Measurements from ENCODE around the gene KRTAP5-1. TPM values are rescaled to one million over a fixed set of nuclear protein-coding genes. Genes with fewer than 3 reads are reported as not detected.
A peak's percentile ranks its signal among the peaks of the same experiment; 100 is the strongest.

Gene KRTAP5-1
- total RNA-seq, 2 donors from 2014 or later: not detected

DNA sequence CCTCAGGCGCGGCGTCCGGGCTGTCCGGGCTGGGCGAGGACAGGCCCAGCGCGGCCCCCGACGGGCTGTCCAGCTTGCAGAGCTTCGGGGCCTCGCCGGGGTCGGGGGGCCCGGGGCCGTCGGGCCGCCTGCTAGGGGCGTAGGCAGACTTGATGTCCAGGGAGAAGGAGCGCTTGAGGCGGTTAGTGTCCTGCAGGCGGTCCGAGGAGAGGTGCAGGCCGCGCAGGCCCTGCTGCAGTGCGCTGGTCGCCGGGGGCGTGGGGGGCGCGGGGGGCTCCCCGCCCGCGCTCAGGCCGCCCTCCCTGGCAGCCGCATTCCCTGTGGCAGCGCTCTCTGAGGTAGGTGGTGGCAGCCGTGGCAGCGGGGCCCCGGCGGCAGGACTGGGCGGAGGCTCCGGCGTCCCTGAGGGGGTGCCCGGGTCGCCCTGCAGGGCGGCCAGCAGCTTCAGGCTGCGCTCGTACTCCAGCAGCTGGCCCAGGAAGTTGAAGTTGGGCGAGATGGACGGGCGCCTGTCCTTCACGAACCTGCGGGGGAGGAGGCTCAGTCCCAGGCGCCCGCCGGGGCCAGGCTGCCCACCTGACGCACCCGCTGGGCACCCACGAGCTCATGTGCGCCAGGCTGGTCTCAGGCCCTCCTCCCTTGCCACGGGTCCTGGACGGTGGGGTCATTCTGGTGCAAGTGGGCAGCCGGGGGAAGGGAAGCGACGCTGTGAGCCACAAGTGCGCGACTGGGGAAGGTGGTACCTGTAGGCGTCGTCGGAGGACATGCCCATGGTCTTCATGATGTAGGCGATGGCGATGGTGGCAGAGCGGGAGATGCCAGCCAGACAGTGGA lies 27.8 kb downstream of the KRTAP5-1 start:
- peaks cover 0 to 43% of the 10 kb centered on the region in 2 donors for H3K4me1 ChIP-seq
- DNase-seq (ENCODE audit: low spot score): no peak

DNA sequence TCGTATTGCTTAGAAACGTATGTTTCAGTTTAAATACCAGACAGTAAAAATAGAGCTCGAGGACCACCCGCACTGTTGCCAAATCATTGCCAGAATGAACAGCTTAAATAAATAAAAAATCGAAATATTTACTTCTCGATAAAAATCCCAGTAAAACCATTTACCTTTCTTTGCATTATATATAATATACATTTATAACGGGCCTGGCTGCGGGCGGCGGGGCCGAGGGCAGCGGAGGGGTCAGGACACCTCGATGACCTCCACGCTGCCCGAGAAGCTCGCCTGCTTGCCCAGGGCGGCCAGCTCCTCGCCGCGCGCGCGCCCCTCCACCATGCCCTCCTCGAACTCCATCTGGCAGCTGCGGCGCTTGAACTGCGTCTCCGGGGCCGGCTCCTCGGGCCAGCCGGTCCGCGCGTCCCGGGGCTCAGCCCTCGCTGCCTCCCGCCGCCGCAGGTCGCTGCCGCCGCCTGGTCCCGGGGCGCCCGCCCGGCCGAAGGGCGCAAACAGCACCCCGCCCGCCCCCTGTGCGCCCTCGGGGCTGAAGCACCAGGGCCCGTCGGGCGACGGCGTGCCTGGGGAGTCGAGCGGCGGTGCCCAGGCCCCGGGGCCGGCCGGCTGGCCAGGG lies 28.7 kb downstream of the KRTAP5-1 start:
- DNase-seq (ENCODE audit: low spot score): no peak
- Histone ChIP-seq H3K4me3 (no peak overlapping the region), H3K36me3 (peaks cover 35% of the 10 kb centered on the region), H3K4me1 (peaks cover 0 to 45% of the 10 kb centered on the region in 2 donors), H3K27ac (no peak overlapping the region), H3K27me3 (no peaks in the 10 kb centered on the region), H3K9me3 (no peaks in the 10 kb centered on the region)
- TF ChIP-seq, protein P1, sequence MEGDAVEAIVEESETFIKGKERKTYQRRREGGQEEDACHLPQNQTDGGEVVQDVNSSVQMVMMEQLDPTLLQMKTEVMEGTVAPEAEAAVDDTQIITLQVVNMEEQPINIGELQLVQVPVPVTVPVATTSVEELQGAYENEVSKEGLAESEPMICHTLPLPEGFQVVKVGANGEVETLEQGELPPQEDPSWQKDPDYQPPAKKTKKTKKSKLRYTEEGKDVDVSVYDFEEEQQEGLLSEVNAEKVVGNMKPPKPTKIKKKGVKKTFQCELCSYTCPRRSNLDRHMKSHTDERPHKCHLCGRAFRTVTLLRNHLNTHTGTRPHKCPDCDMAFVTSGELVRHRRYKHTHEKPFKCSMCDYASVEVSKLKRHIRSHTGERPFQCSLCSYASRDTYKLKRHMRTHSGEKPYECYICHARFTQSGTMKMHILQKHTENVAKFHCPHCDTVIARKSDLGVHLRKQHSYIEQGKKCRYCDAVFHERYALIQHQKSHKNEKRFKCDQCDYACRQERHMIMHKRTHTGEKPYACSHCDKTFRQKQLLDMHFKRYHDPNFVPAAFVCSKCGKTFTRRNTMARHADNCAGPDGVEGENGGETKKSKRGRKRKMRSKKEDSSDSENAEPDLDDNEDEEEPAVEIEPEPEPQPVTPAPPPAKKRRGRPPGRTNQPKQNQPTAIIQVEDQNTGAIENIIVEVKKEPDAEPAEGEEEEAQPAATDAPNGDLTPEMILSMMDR (IDR thresholded peaks at IDR 0.05): no peak

More for the DNA sequence above, 27.8 kb downstream of the KRTAP5-1 start:
- peaks cover 43% of the 10 kb centered on the region for H3K36me3 ChIP-seq
- H3K27ac ChIP-seq: peak overlapping the region; percentile 92 to 99
- H3K27me3 ChIP-seq: no peaks in the 10 kb centered on the region
- TF ChIP-seq, protein P1 (IDR thresholded peaks at IDR 0.05): no peak
- no peak overlapping the region for H3K4me3 ChIP-seq
- H3K9me3 ChIP-seq: no peaks in the 10 kb centered on the region

DNA sequence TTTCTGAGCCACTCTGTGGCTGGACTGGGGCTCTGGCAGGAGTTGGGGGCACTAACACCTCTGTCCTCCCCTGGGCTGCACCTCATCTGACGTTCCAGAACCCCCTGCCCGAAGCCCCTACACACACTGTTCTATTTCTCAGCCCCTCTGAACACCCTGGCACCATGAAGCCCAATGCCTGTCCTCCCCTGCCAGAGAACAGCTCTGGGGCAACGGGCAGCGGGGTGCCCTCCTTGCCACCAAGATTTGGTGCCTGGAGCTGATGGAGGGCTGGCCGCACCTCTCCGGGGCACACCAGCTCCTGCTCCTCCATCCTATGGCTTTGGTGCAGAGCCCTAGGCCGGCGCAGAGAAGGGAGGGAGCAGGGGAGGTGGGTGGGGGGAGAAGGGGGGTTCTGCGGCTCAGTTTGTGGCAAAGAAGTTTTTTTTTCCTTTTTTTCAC lies 29.4 kb downstream of the KRTAP5-1 start:
- Histone ChIP-seq H3K4me3 (no peak overlapping the region), H3K36me3 (peaks cover 29% of the 10 kb centered on the region), H3K9me3 (no peaks in the 10 kb centered on the region), H3K27me3 (no peaks in the 10 kb centered on the region), H3K27ac (no peak overlapping the region), H3K4me1 (peaks cover 0 to 45% of the 10 kb centered on the region in 2 donors)
- no peak for DNase-seq (ENCODE audit: low spot score)
- TF ChIP-seq, protein P1 (IDR thresholded peaks at IDR 0.05): no peak

DNA sequence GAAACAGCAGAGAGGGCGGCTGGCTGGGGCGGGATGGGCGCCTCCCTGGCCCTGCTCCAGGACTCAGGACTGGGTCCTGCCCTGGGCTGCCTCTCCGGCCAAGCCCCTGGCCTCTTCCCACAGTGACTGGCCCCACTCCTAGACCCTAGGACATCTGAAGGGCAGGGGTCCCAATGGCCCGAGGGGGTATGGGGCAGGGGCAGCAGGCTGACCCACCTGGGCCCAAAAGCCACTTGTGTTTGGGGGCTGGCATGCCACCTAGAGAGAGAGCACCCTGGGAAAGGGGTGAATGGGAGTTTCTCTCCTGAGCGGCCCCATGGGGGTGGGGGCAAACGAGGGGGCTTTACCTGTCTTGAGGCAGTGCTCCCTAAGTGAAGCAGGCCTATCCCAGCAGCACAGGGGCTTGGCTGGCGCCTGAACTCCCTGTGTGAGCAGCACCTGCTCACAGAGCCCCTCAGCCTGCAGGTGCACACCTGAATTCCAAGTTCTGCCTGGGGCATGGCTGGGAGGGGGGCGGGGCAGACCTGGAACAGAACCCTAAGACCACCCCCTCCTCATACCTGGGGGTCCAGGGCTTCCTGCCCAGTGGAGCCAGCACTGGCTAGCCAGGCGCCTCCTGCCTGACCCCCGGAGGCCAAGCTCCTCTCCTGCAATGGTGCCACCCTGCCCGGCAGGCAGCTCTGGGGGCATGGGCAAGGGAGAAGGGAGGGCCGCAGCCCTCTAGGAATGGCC lies 29.9 kb downstream of the KRTAP5-1 start:
- Histone ChIP-seq H3K36me3 (peaks cover 23% of the 10 kb centered on the region), H3K4me3 (no peak overlapping the region), H3K4me1 (peaks cover 0 to 39% of the 10 kb centered on the region in 2 donors), H3K27me3 (no peaks in the 10 kb centered on the region), H3K27ac (no peak overlapping the region), H3K9me3 (no peaks in the 10 kb centered on the region)
- no peak for DNase-seq (ENCODE audit: low spot score)
- TF ChIP-seq, protein P1 (IDR thresholded peaks at IDR 0.05): no peak

DNA sequence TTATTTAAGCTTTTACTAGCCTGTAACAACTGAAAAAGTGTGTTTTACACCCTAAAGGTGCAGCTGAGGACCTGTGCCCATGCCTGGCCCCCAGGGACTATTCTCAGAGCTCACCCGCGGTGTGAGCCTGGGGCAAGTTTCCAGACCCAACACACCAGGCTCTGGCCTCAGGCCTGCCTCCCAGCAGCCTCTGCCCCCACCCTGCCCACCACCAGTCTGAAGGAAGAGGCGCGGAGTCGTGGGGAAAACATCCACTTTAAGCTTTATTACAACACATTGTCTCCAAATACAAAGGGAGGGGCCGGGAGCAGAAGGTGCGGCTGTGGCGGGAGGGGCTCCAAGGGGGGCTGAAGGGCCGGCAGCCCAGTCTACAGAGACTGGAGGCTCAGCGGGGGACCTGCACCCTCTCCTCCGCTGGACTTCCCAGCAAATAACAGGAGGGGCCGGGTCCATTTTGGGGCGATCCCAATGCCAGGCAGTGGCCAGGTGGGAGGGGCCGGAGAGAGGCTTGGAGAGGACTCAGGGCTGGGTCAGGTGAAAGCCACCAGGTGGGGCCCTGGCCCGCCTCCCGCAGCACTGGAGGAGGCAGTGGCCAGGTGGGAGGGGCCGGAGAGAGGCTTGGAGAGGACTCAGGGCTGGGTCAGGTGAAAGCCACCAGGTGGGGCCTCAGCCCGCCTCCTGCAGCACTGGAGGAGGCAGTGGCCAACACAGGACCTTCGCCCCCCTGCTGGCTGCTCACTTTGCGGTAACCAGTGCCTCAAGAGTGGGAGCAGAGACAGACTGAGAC lies 31.1 kb downstream of the KRTAP5-1 start:
- Histone ChIP-seq H3K27ac (no peak overlapping the region), H3K9me3 (no peaks in the 10 kb centered on the region)
- TF ChIP-seq, protein P1 (IDR thresholded peaks at IDR 0.05): no peak

More for the DNA sequence above, 31.1 kb downstream of the KRTAP5-1 start:
- DNase-seq (ENCODE audit: low spot score): no peak
- H3K27me3 ChIP-seq: no peaks in the 10 kb centered on the region
- peaks cover 23% of the 10 kb centered on the region for H3K36me3 ChIP-seq
- peaks cover 0 to 33% of the 10 kb centered on the region in 2 donors for H3K4me1 ChIP-seq
- no peak overlapping the region for H3K4me3 ChIP-seq
